Upper lobe of left lung (tissue), 6 donors: ENCODE measurements around the gene ADRA2C. TPM values are rescaled to one million over a fixed set of nuclear protein-coding genes. Genes with fewer than 3 reads are reported as not detected.

Experiments used
- ATAC-seq, 2 donors: fragments of 200-7000 bp; cut with Tn5 transposase; one replicate each; pipeline ENCODE4 v1.9.1; 2022; ENCODE audit warnings: mild to moderate bottlenecking in 2 of 2, moderate library complexity in 2 of 2; ENCODE audit not compliant: low FRiP score in 2 of 2
- DNase-seq, 2 donors: peaks; one replicate each; pipeline ENCODE4 v3.0.0-alpha.2; 2019 to 2020
- H3K27ac ChIP-seq, 4 donors: fragments of 200-600 bp; sonication (generic); one replicate each; pipeline ENCODE4 v1.5.1; 2016 to 2019
- H3K27me3 ChIP-seq, 4 donors: fragments of 200-600 bp; sonication (generic); one replicate each; pipeline ENCODE4 v1.5.1; 2017 to 2019
- H3K36me3 ChIP-seq, 4 donors: fragments of 200-600 bp; sonication (generic); one replicate each; pipeline ENCODE4 v1.5.1; 2016 to 2019
- H3K4me1 ChIP-seq, 4 donors: fragments of 200-600 bp; sonication (generic); one replicate each; pipeline ENCODE4 v1.5.1; 2018 to 2019
- H3K4me3 ChIP-seq, 4 donors: fragments of 200-600 bp; sonication (generic); one replicate each; pipeline ENCODE4 v1.5.1; 2017 to 2019; ENCODE audit warnings: mild to moderate bottlenecking in 2 of 4, moderate library complexity in 1 of 4
- H3K9me3 ChIP-seq, 4 donors: fragments of 200-600 bp; sonication (generic); one replicate each; pipeline ENCODE4 v1.5.1; 2018 to 2019
- EP300 ChIP-seq, 4 donors: sonication (generic); formaldehyde crosslinking; IDR thresholded peaks; one replicate each; pipeline ENCODE4 v1.5.1; 2017; ENCODE audit warnings: antibody characterized with exemption in 4 of 4, control low read depth in 2 of 4
- POLR2A ChIP-seq, 4 donors: fragments of 450-650 bp; IDR thresholded peaks; one replicate each; pipeline ENCODE4 v1.5.1; 2016 to 2017; ENCODE audit warnings: antibody characterized with exemption in 4 of 4, mild to moderate bottlenecking in 2 of 4
- POLR2AphosphoS5 ChIP-seq, 2 donors: sonication (generic); formaldehyde crosslinking; IDR thresholded peaks; one replicate each; pipeline ENCODE4 v1.5.1; 2017; ENCODE audit warnings: antibody characterized with exemption in 2 of 2
- WGBS, 2 donors: methylation state at CpG; one replicate each; pipeline ENCODE4 v1.1.5; 2017 to 2018; 5-methylcytosine and 5-hydroxymethylcytosine counted together
- total RNA-seq, 6 donors: library from RNA; depleted of rRNA in 4 of 6; stranded (reverse); fragments of >200 nt in 4 of 6; gene quantifications; one replicate each; pipeline versions ENCODE4 v1.1.0 to v1.2.1, GENCODE V29; 2016 to 2021
- TF ChIP-seq, protein P1 (sequence below), 6 experiments: fragments of 450-650 bp in 4 of 6; fragments of 200-600 bp in 2 of 6; sonication (generic) in 2 of 6; IDR thresholded peaks; one replicate each; pipeline ENCODE4 v1.5.1; 2016 to 2019; ENCODE audit warnings: antibody characterized with exemption in 6 of 6
- donor health status: DM: no; HTN: no; CAD: no; lungs with moderate emphysema.
- donor health status: DM: no; HTN: yes; CAD: no; lungs with severe emphysema.

The ADRA2C gene
- total RNA-seq, 6 donors from 2014 or later: 1.2 to 6.3 (median 2.2) TPM

GRCh38 chr4:3770323-3771163 lies 4.4 kb downstream of the ADRA2C start:
- ATAC-seq: no peak
- WGBS, 2 donors: 41 to 50% methylated on average over 13 of the region's 13 CpGs
- no peak for DNase-seq
- H3K27ac ChIP-seq: no peak overlapping the region
- H3K27me3 ChIP-seq: peaks cover 0 to 27% (median 6%) of the 10 kb centered on the region in 4 donors
- TF ChIP-seq, protein P1, sequence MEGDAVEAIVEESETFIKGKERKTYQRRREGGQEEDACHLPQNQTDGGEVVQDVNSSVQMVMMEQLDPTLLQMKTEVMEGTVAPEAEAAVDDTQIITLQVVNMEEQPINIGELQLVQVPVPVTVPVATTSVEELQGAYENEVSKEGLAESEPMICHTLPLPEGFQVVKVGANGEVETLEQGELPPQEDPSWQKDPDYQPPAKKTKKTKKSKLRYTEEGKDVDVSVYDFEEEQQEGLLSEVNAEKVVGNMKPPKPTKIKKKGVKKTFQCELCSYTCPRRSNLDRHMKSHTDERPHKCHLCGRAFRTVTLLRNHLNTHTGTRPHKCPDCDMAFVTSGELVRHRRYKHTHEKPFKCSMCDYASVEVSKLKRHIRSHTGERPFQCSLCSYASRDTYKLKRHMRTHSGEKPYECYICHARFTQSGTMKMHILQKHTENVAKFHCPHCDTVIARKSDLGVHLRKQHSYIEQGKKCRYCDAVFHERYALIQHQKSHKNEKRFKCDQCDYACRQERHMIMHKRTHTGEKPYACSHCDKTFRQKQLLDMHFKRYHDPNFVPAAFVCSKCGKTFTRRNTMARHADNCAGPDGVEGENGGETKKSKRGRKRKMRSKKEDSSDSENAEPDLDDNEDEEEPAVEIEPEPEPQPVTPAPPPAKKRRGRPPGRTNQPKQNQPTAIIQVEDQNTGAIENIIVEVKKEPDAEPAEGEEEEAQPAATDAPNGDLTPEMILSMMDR (IDR thresholded peaks at IDR 0.05): no peak
- peaks cover 0 to 15% (median 0%) of the 10 kb centered on the region in 4 donors for H3K4me1 ChIP-seq
- no peaks in the 10 kb centered on the region for H3K36me3 ChIP-seq
- no peak overlapping the region for H3K4me3 ChIP-seq
- H3K9me3 ChIP-seq: no peaks in the 10 kb centered on the region

- WGBS, 2 donors: 47 to 56% methylated on average over 10 to 20 of the region's 20 CpGs
- H3K27me3 ChIP-seq: peaks cover 0 to 27% (median 6%) of the 10 kb centered on the region in 4 donors
- H3K9me3 ChIP-seq: no peaks in the 10 kb centered on the region
- H3K27ac ChIP-seq: no peak overlapping the region
- H3K36me3 ChIP-seq: no peaks in the 10 kb centered on the region
- H3K4me1 ChIP-seq: peaks cover 0 to 15% (median 0%) of the 10 kb centered on the region in 4 donors
- TF ChIP-seq, protein P1 (IDR thresholded peaks at IDR 0.05): no peak
- TF ChIP-seq POLR2A (IDR thresholded peaks at IDR 0.05) (no peak), EP300 (IDR thresholded peaks at IDR 0.05) (no peak), POLR2AphosphoS5 (IDR thresholded peaks at IDR 0.05) (no peak)
- DNase-seq (no peak), ATAC-seq (no peak)
- H3K4me3 ChIP-seq: no peak overlapping the region
Observed at GRCh38 chr4:3771164-3771809, 5.1 kb downstream of the ADRA2C start.

DNA sequence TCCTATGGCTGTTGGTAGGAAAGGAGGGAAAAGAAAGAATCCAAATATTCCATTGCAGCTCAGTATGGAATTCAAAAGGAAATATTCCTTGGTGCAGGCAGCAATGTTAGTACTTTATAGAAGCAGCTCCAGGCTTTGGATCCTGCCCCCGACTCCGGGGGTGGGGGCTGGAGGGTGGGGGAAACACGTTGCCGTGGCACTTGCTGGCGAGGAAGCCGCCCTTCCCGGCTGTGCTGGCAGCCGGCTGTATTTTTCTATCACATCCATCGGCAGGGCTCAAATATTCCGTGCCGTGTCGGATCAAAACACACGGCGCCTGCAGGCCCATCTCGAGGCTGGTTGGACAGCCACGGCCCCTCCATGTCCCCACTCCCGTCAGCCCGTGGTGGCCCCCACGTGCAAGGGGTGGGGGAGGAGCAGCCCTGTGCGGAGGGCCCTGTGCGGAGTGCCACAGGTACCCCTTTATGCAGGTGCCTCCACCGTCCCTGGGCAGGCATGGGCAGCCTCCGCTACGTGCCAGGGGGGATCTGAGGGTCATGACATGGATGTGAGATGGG lies 5.8 kb downstream of the ADRA2C start:
- no peak for ATAC-seq
- DNase-seq: no peak
- Histone ChIP-seq H3K36me3 (no peaks in the 10 kb centered on the region), H3K9me3 (no peaks in the 10 kb centered on the region), H3K27me3 (peaks cover 0 to 20% (median 5%) of the 10 kb centered on the region in 4 donors), H3K4me1 (peaks cover 0 to 8% (median 0%) of the 10 kb centered on the region in 4 donors), H3K27ac (no peak overlapping the region), H3K4me3 (no peak overlapping the region)
- WGBS, 2 donors: 67 to 70% methylated on average over 14 to 24 of the region's 24 CpGs
- TF ChIP-seq POLR2AphosphoS5 (IDR thresholded peaks at IDR 0.05): no peak
- TF ChIP-seq, protein P1 (IDR thresholded peaks at IDR 0.05): no peak
- TF ChIP-seq EP300 (IDR thresholded peaks at IDR 0.05): no peak
- no peak for TF ChIP-seq POLR2A (IDR thresholded peaks at IDR 0.05)

GRCh38 chr4:3772632-3773031 lies 6.4 kb downstream of the ADRA2C start:
- no peak overlapping the region for H3K27ac ChIP-seq
- H3K4me3 ChIP-seq: no peak overlapping the region
- peaks cover 0 to 3% (median 0%) of the 10 kb centered on the region in 4 donors for H3K4me1 ChIP-seq
- TF ChIP-seq POLR2AphosphoS5 (IDR thresholded peaks at IDR 0.05) (no peak), POLR2A (IDR thresholded peaks at IDR 0.05) (no peak)
- TF ChIP-seq, protein P1 (IDR thresholded peaks at IDR 0.05): no peak
- WGBS, 2 donors: 74 to 83% methylated on average over 3 to 8 of the region's 8 CpGs
- ATAC-seq (no peak), DNase-seq (no peak)
- no peaks in the 10 kb centered on the region for H3K9me3 ChIP-seq
- peaks cover 0 to 16% (median 3%) of the 10 kb centered on the region in 4 donors for H3K27me3 ChIP-seq
- H3K36me3 ChIP-seq: no peaks in the 10 kb centered on the region
